ENCODE data around the gene SMIM11.
A peak's percentile ranks its signal among the peaks of the same experiment; 100 is the strongest.

Gene SMIM11

DNA sequence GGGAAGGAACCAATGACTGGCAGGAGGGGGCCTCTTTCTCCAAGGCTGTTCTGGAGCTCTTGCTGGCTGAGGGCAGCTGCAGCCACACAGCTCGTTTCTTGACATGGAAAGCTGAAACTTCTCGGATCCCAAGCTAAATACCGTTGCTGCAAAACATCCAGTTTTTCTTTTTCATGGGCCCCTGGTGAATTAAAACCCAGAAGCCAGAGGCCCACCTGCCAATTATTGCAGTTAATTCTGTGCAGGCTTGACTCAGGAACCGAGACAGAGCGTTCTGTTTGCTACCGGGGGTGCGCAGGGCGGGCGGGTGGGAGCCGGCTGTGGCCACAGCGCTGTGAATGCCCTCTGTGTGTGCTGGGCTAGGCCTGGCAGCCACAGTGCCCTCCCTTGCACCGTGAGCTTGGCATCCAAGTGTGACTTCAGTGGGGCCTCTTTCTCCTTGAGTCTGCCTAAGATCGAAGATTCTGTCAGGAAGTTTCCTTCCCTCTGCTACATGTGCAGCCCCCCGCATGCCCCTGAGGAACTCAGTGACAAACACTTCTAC, 31.4 kb upstream of the SMIM11 start:
- no peak overlapping the region for H3K27ac Mint-ChIP-seq
- no peaks in the 10 kb centered on the region for H3K9me3 Mint-ChIP-seq
- no peaks in the 10 kb centered on the region for H3K36me3 Mint-ChIP-seq (ENCODE audit: low read depth)
- intact Hi-C loops (cut with micrococcal nuclease) = no loop called here
- H3K4me1 Mint-ChIP-seq (ENCODE audit: low read depth) = no peaks in the 10 kb centered on the region
- peaks cover 6% of the 10 kb centered on the region for H3K27me3 Mint-ChIP-seq
- no peak overlapping the region for H3K4me3 Mint-ChIP-seq

DNA sequence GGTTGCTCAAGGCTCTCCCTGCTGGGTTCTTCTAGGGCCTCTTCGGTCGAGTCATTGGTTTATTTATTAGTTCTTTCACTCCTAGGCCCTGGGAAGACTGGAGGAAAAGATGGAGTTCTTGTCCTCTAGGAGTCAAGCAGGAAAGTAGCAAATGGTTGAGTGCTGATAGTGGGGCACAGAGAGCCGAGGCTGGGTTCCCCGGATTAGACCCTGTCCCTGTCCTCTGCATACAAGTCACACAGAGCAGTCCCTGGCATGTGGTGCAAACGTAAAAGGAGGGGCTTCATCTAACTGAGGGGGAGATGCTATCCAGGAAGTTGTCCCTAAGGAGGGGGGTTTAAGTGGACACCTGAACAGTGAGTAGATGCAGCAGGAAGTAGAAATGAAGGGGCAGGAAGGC, 30.7 kb upstream of the SMIM11 start:
- no peak overlapping the region for H3K4me3 Mint-ChIP-seq
- no peaks in the 10 kb centered on the region for H3K4me1 Mint-ChIP-seq (ENCODE audit: low read depth)
- peaks cover 11% of the 10 kb centered on the region for H3K27me3 Mint-ChIP-seq
- H3K27ac Mint-ChIP-seq = no peak overlapping the region
- intact Hi-C loops (cut with micrococcal nuclease) = no loop called here
- H3K9me3 Mint-ChIP-seq = no peaks in the 10 kb centered on the region
- no peaks in the 10 kb centered on the region for H3K36me3 Mint-ChIP-seq (ENCODE audit: low read depth)

DNA sequence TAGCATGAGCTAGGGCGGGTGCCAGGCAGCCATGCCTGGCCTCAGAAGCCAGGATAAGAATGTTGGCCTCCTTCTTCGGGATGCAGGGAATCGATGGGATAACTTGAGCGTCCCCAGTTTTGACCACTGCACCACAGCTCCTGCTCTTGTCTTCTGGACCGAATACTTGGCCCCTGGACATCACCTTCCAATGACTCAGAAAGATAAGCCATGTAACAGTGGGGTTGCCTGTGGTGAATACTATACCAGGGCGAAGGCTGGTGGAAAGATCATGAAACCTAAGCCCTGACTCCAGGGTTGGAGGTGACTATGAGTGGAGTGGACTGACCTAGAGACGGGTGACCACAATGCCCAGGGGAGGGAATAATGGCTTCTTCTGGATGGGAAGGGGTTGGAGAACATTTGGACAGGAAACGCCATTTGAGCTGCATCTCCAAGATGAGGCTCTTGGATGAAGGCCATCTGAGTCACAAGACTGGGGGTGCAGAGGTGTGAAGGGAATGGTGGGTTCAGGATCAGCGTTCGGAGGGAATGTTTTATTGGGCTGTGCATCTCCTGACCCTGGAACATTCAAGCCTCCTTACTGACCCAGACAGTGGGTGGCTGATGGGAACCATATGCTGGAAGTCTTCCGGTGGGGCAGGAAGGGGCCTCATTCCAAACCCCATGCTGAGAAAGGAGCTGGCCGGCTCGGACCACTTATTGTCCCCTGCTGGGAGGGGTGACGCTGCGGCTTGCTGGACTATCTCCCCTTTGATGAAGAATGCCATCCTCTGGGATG, 30.0 kb upstream of the SMIM11 start:
- Mint-ChIP-seq H3K27me3 (peaks cover 11% of the 10 kb centered on the region), H3K27ac (no peak overlapping the region), H3K36me3 (ENCODE audit: low read depth) (no peaks in the 10 kb centered on the region), H3K4me1 (ENCODE audit: low read depth) (no peaks in the 10 kb centered on the region), H3K4me3 (no peak overlapping the region), H3K9me3 (no peaks in the 10 kb centered on the region)
- intact Hi-C loops (cut with micrococcal nuclease) = loop anchor here (5.0 kb wide), 1 partner anchor 268 kb away; no protein-coding TSS in a partner anchor

DNA sequence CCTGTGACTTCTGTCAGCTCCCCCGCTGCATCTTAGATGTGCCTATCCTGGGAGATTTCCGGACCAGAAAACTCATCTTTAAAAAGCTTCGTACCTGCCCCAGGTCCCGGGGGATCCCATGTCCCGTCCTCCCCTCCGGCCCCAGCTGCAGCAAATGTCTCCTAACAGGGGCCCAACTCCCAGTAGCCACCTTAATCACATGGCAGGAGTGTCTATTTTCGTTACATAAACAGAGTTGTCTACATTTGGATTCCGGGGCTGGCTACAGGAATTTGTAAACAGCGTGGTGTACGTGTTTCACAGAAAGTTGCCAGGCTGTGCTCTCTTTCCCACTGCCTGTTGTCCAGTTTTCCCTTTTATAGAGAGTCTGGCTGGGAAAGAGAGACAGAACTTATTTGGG, 29.4 kb upstream of the SMIM11 start:
- no peak overlapping the region for H3K27ac Mint-ChIP-seq
- no peaks in the 10 kb centered on the region for H3K36me3 Mint-ChIP-seq (ENCODE audit: low read depth)
- H3K9me3 Mint-ChIP-seq = no peaks in the 10 kb centered on the region
- intact Hi-C loops (cut with micrococcal nuclease) = loop anchor here (5.0 kb wide), 1 partner anchor 269 kb away; no protein-coding TSS in a partner anchor
- no peaks in the 10 kb centered on the region for H3K4me1 Mint-ChIP-seq (ENCODE audit: low read depth)
- H3K4me3 Mint-ChIP-seq = no peak overlapping the region
- H3K27me3 Mint-ChIP-seq = peaks cover 13% of the 10 kb centered on the region

DNA sequence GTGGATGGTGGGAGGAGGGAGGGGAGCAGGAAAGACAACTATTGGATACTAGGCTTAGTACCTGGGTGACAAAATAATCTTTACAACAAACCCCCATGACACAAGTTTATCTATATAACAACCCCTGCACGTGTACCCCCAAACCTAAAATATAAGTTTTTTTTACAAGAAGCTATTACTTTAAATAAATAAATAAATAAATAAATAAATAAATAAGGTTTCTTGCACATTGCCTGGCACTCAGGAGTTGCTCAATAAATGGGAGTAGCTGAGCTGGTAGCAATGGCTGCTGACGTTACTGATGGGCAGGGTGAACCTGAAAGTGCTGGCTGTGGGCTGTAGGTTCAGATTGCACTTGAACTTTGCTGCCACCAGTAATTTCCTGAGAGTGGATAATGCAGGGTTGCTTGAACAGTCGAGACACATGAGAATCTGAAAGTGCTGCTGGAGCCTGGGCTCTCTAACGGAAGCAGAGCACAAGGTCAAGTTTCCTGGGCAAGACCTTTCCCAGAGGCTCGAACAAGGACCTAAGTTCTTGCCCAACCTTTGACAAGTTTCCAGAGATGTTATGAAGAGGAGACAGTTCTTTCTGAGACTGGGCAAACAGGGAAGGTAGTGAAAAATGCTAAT, 26.3 kb upstream of the SMIM11 start:
- Mint-ChIP-seq H3K9me3 (no peaks in the 10 kb centered on the region), H3K27ac (no peak overlapping the region), H3K36me3 (ENCODE audit: low read depth) (no peaks in the 10 kb centered on the region), H3K27me3 (peaks cover 16% of the 10 kb centered on the region), H3K4me3 (no peak overlapping the region), H3K4me1 (ENCODE audit: low read depth) (no peaks in the 10 kb centered on the region)
- intact Hi-C loops (cut with micrococcal nuclease) = loop anchor here (5.0 kb wide), 1 partner anchor 272 kb away; no protein-coding TSS in a partner anchor

DNA sequence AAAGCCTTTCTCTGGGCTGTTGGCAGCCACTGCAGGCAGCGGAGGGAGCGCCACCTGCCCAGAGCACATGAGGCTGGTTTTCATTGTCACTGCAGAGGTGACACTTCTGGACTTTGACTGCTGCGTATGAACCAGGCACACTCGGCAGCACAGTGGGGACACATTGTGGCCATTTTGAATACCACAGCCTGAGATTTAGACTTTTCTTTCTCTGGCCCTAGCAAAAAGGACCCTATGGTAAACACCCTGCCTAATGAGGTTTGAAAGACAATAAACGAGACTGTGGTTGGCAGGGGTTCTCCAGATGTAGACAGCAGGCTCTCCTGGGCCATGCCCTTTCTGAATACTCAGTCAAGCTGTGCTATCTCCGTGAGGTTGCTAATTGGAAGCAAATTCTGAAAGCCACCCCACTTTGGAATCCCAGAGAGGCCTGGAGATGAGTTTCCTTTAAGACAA, 23.5 kb upstream of the SMIM11 start:
- no peaks in the 10 kb centered on the region for H3K9me3 Mint-ChIP-seq
- H3K27me3 Mint-ChIP-seq = peaks cover 22% of the 10 kb centered on the region
- intact Hi-C loops (cut with micrococcal nuclease) = loop anchor here (2.0 kb wide), 1 partner anchor 427 kb away; no protein-coding TSS in a partner anchor
- H3K4me1 Mint-ChIP-seq (ENCODE audit: low read depth) = no peaks in the 10 kb centered on the region
- no peak overlapping the region for H3K4me3 Mint-ChIP-seq
- no peaks in the 10 kb centered on the region for H3K36me3 Mint-ChIP-seq (ENCODE audit: low read depth)
- H3K27ac Mint-ChIP-seq = no peak overlapping the region

DNA sequence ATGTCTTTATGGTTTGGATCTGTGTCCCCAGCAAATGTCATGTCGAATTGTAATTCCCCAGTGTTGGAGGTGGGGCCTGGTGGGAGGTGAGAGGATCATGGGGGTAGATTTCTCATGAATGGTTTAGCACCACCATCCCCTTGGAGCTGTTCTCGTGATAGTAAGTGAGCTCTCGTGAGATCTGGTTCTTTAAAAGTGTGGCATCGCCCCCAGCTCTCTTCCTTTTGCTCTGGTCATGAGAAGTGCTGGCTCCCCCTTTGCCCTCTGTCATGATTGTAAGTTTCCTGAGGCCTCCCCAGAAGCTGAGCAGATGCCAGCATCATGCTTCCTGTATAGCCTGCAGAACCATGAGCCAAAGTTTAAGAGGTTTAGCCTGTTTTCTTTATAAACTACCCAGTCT, 22.8 kb upstream of the SMIM11 start:
- Mint-ChIP-seq H3K27me3 (peaks cover 22% of the 10 kb centered on the region), H3K4me3 (no peak overlapping the region), H3K4me1 (ENCODE audit: low read depth) (no peaks in the 10 kb centered on the region), H3K36me3 (ENCODE audit: low read depth) (no peaks in the 10 kb centered on the region), H3K9me3 (no peaks in the 10 kb centered on the region), H3K27ac (no peak overlapping the region)
- intact Hi-C loops (cut with micrococcal nuclease) = no loop called here

DNA sequence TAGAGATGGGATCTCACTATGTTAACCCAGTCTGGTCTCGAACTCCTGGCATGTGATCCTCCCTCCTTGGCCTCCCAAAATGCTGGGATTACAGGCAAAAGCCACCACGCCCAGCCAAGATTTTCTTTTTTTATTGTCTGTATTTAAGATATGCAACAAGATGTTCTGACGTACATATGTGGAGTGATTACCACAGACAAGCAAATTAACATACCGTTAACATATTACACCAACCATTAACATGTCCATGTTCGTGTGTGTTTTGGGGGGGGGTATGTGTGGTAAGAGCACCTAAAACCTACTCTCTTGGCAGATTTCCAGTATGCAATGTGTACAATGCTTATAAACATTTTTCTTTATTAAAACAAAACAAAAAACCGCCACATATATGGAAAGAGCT, 22.1 kb upstream of the SMIM11 start:
- H3K27me3 Mint-ChIP-seq = peaks cover 24% of the 10 kb centered on the region
- no peaks in the 10 kb centered on the region for H3K9me3 Mint-ChIP-seq
- no peaks in the 10 kb centered on the region for H3K4me1 Mint-ChIP-seq (ENCODE audit: low read depth)
- no peaks in the 10 kb centered on the region for H3K36me3 Mint-ChIP-seq (ENCODE audit: low read depth)
- H3K27ac Mint-ChIP-seq = no peak overlapping the region
- intact Hi-C loops (cut with micrococcal nuclease) = no loop called here
- H3K4me3 Mint-ChIP-seq = no peak overlapping the region

DNA sequence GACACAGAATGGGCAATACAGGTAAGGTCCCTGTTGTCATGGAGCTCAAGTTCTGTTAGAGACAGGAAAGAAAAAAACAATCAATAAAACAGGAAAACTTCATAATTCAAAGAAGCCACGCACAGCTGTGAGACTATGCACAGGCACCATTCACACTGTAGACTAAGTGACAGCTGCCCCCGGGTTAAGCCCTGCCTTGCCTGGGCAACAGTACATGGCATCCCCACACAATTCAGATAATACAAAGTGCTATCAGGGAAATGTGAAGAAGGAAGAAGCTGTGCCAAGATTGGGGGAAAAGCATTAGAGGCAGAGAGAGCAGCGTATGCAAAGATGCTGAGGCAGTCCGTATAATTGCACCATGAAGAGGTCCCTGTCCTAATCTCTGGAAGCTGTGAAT, 20.5 kb upstream of the SMIM11 start:
- Mint-ChIP-seq H3K4me3 (no peak overlapping the region), H3K4me1 (ENCODE audit: low read depth) (no peaks in the 10 kb centered on the region), H3K27me3 (peaks cover 24% of the 10 kb centered on the region), H3K36me3 (ENCODE audit: low read depth) (no peaks in the 10 kb centered on the region), H3K9me3 (no peaks in the 10 kb centered on the region), H3K27ac (no peak overlapping the region)
- intact Hi-C loops (cut with micrococcal nuclease) = no loop called here

DNA sequence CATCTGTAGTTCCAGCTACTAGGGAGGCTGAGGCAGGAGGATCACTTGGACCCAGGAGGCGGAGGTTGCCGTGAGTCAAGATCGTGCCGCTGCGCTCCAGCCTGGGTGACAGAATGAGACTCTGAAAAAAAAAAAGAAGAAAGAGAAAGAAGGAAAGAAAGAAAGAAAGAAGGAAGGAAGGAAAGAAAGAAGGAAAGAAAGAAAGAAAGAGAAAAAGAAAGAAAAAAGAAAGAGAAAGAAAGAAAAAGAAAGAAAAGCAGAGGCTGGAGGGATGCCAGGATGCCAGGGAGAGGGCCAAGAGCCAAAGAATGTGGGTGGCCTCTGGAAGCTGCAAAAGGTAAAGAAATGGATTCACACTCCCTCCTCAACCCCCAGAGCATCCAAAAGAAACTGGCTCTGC, 19.7 kb upstream of the SMIM11 start:
- Mint-ChIP-seq H3K4me1 (ENCODE audit: low read depth) (no peaks in the 10 kb centered on the region), H3K27me3 (peaks cover 26% of the 10 kb centered on the region), H3K36me3 (ENCODE audit: low read depth) (no peaks in the 10 kb centered on the region), H3K27ac (no peak overlapping the region), H3K9me3 (no peaks in the 10 kb centered on the region), H3K4me3 (no peak overlapping the region)
- intact Hi-C loops (cut with micrococcal nuclease) = no loop called here

DNA sequence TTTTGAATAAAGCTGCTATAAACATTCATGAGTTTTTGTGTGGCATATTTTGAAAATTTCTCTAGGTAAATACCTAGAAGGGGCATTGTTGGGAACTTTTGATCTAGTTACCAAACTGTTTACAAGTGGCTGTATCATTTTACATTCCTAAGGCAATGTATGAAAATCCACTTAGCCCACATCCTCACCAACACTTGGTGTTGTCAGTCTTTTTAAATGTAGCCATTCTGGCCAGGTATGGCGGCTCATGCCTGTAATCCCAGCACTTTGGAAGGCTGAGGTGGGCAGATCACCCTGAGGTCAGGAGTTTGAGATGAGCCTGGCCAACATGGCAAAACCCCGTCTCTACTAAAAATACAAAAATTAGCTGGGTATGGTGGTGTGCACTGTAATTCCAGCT, 17.4 kb upstream of the SMIM11 start:
- Mint-ChIP-seq H3K36me3 (ENCODE audit: low read depth) (no peaks in the 10 kb centered on the region), H3K27me3 (peaks cover 26% of the 10 kb centered on the region), H3K9me3 (no peaks in the 10 kb centered on the region), H3K4me1 (ENCODE audit: low read depth) (peaks cover 10% of the 10 kb centered on the region), H3K27ac (no peak overlapping the region), H3K4me3 (no peak overlapping the region)
- intact Hi-C loops (cut with micrococcal nuclease) = no loop called here

DNA sequence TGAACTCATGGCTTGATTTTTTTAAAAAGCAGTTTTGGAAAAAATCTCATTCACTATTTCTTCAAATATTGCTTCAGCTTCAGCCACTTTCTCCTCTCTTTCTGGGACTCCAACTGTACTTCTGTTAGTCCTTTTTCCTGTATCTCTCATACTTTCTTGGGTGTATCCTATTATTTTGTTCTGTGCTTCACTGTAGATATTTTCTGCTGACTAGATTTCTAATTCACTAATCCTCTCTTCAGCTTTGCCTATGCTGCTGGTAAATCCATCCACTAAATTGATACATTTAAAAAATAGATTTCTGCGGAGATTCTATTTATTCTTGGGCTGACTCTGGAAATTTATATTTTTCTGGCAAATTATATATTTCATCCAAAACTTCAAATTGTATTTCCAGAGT, 16.4 kb upstream of the SMIM11 start:
- H3K9me3 Mint-ChIP-seq = no peaks in the 10 kb centered on the region

DNA sequence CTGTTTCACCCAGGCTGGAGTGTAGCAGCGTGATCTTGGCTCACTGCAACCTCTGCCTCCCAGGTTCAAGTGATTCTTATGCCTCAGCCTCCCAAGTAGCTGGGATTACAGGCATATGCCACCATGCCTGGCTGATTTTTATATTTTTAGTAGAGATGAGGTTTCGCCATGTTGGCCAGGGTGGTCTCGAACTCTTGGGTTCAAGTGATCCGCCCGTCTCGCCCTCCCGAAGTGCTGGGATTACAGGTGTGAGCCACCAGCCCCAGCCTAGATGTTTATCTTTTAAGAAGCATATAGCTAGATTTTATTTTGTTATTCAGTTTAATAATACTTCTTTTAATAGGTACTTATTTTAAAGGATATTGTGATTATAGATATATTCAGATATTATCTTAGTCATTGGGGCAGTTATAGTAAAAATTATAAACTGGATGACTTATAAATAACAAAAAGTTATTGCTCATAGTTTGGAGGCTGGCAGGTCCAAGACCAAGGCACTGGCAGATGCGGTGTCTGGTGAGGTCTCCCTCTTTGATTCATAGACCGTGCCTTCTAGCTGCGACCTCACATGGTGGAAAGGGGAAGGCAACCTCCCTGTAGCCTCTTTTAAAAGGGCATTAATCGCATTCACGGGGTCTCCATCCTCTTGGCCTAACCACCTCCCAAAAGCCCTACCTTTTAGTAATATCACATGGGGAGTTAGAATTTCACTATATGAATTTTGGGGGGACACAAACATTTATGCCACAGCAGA, 14.6 kb upstream of the SMIM11 start:
- no peak overlapping the region for H3K4me3 Mint-ChIP-seq
- no peaks in the 10 kb centered on the region for H3K9me3 Mint-ChIP-seq
- intact Hi-C loops (cut with micrococcal nuclease) = no loop called here
- H3K36me3 Mint-ChIP-seq (ENCODE audit: low read depth) = no peaks in the 10 kb centered on the region
- peaks cover 16% of the 10 kb centered on the region for H3K4me1 Mint-ChIP-seq (ENCODE audit: low read depth)
- peaks cover 24% of the 10 kb centered on the region for H3K27me3 Mint-ChIP-seq
- H3K27ac Mint-ChIP-seq = no peak overlapping the region

More for the DNA sequence above, 16.4 kb upstream of the SMIM11 start:
- no peak overlapping the region for H3K4me3 Mint-ChIP-seq
- intact Hi-C loops (cut with micrococcal nuclease) = no loop called here
- no peaks in the 10 kb centered on the region for H3K36me3 Mint-ChIP-seq (ENCODE audit: low read depth)
- peaks cover 16% of the 10 kb centered on the region for H3K4me1 Mint-ChIP-seq (ENCODE audit: low read depth)
- peaks cover 26% of the 10 kb centered on the region for H3K27me3 Mint-ChIP-seq
- no peak overlapping the region for H3K27ac Mint-ChIP-seq

DNA sequence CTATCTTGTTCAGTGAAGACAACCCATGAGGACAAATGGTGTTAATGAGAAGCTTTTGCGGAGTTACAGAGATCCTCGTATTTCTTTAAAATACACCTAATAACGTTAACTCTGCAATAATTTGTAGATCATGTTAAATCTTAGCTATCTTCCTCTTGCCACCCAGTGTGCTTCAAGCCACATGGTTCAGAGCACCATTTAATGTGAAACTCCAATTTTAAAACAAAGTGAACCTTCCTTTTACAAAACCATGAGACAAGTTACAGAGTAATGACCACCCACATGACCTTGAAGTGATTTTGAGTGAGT, 13.2 kb upstream of the SMIM11 start:
- Mint-ChIP-seq H3K4me1 (ENCODE audit: low read depth) (peaks cover 16% of the 10 kb centered on the region), H3K27ac (peak overlapping the region; percentile 21), H3K4me3 (no peak overlapping the region), H3K27me3 (peaks cover 17% of the 10 kb centered on the region), H3K9me3 (no peaks in the 10 kb centered on the region), H3K36me3 (ENCODE audit: low read depth) (no peaks in the 10 kb centered on the region)
- intact Hi-C loops (cut with micrococcal nuclease) = no loop called here

Measured in dendritic cell treated with granulocyte-macrophage colony-stimulating factor and Interleukin-4, amounts not matched to agents 40 ng/mL and 50 ng/mL, for 4 days (primary cell).